GM19099 (cell line): ENCODE results near the gene MTG1.

Experiments
- POLR2A ChIP-seq: IDR thresholded peaks from 3 replicates; pipeline ENCODE4 v1.6.1; 2011; ENCODE audit warnings: low read depth; ENCODE audit not compliant: insufficient read length; ENCODE audit errors: extremely low read depth

MTG1 gene

GRCh38 chr10:133445751-133446708 lies 52.1 kb downstream of the MTG1 start:
- TF ChIP-seq POLR2A = no peak

GRCh38 chr10:133446979-133447378 lies 53.0 kb downstream of the MTG1 start:
- no peak for TF ChIP-seq POLR2A

- no peak for TF ChIP-seq POLR2A
Measured at GRCh38 chr10:133448120-133448519, 54.2 kb downstream of the MTG1 start.

- no peak for TF ChIP-seq POLR2A
Measured at GRCh38 chr10:133451346-133451745, 57.4 kb downstream of the MTG1 start.

GRCh38 chr10:133452453-133452852 lies 58.5 kb downstream of the MTG1 start:
- TF ChIP-seq POLR2A = no peak

- no peak for TF ChIP-seq POLR2A
Measured at GRCh38 chr10:133453516-133454203, 59.7 kb downstream of the MTG1 start, which contains the start of gene SCART1. SCART1 (plus strand) TSS chr10:133453945; CDS start chr10:133453998, 53 bp downstream.

- no peak for TF ChIP-seq POLR2A
Measured at GRCh38 chr10:133454204-133454893, 60.4 kb downstream of the MTG1 start.

- TF ChIP-seq POLR2A = no peak
Measured at GRCh38 chr10:133455196-133455595, 61.2 kb downstream of the MTG1 start.

GRCh38 chr10:133455611-133456031 lies 61.7 kb downstream of the MTG1 start:
- no peak for TF ChIP-seq POLR2A

GRCh38 chr10:133456041-133456951 lies 62.3 kb downstream of the MTG1 start:
- no peak for TF ChIP-seq POLR2A

GRCh38 chr10:133457100-133457841 lies 63.3 kb downstream of the MTG1 start:
- no peak for TF ChIP-seq POLR2A

GRCh38 chr10:133458021-133458709 lies 64.2 kb downstream of the MTG1 start:
- no peak for TF ChIP-seq POLR2A
